Neural cell (in vitro differentiated cells): ENCODE measurements around the gene UBE2E3. TPM values are rescaled to one million over a fixed set of nuclear protein-coding genes. Genes with fewer than 3 reads are reported as not detected.
A peak's percentile ranks its signal among the peaks of the same experiment; 100 is the strongest.

Experiments
- H2AFZ ChIP-seq: fragments of 200-600, 300-800 bp; sonication (generic), shearing (Covaris generic); 2 replicates; pipeline ENCODE4 v1.6.0; 2014; ENCODE audit warnings: low read depth, mild to moderate bottlenecking, antibody characterized with exemption, low read length, moderate library complexity
- H3F3A ChIP-seq: fragments of 200-600 bp; shearing (Covaris generic); 2 replicates; pipeline ENCODE4 v1.6.1; 2016; ENCODE audit warnings: mild to moderate bottlenecking, moderate library complexity, mixed read lengths, antibody characterized with exemption, low read length; ENCODE audit not compliant: insufficient read depth, poor library complexity, severe bottlenecking
- H3K27ac ChIP-seq: fragments of 200-600, 300-800 bp; sonication (generic), shearing (Covaris generic); 2 replicates; pipeline ENCODE4 v1.5.1; 2014; ENCODE audit warnings: mild to moderate bottlenecking, low read length, moderate library complexity
- H3K27me3 ChIP-seq: fragments of 300-800, 200-600 bp; sonication (generic), shearing (Covaris generic); 2 replicates; pipeline ENCODE4 v1.6.0; 2014; ENCODE audit warnings: mild to moderate bottlenecking, low read depth, low read length, moderate library complexity; ENCODE audit not compliant: insufficient read depth
- H3K36me3 ChIP-seq: fragments of 300-800, 200-600 bp; sonication (generic), shearing (Covaris generic); 2 replicates; pipeline ENCODE4 v1.5.1; 2014; ENCODE audit warnings: mild to moderate bottlenecking, antibody characterized with exemption, low read length, moderate library complexity; ENCODE audit not compliant: insufficient read depth
- H3K4me2 ChIP-seq: fragments of 300-800, 200-600 bp; sonication (generic), shearing (Covaris generic); 2 replicates; pipeline ENCODE4 v1.6.0; 2014; ENCODE audit warnings: mild to moderate bottlenecking, low read length
- H3K4me3 ChIP-seq: fragments of 300-800, 200-600 bp; sonication (generic), shearing (Covaris generic); 2 replicates; pipeline ENCODE4 v1.5.1; 2014; ENCODE audit warnings: mild to moderate bottlenecking, low read length, moderate library complexity
- H3K79me2 ChIP-seq: fragments of 200-600 bp; shearing (Covaris generic); replicated peaks from 2 replicates; pipeline ENCODE4 v1.6.0; 2014; ENCODE audit warnings: mild to moderate bottlenecking, low read length, moderate library complexity; ENCODE audit not compliant: insufficient read depth
- H3K9ac ChIP-seq: fragments of 300-800, 200-600 bp; sonication (generic), shearing (Covaris generic); 2 replicates; pipeline ENCODE4 v1.6.1; 2016; ENCODE audit warnings: mild to moderate bottlenecking, low read length, mixed read lengths
- H3K9me2 ChIP-seq: fragments of 200-600 bp; shearing (Covaris generic); 2 replicates; pipeline ENCODE4 v1.6.1; 2016; ENCODE audit warnings: mild to moderate bottlenecking, low read length, mixed read lengths; ENCODE audit not compliant: insufficient read depth
- H3K9me3 ChIP-seq: fragments of 200-600, 300-800 bp; sonication (generic), shearing (Covaris generic); 2 replicates; pipeline ENCODE4 v1.6.1; 2016; ENCODE audit warnings: mild to moderate bottlenecking, mixed run types, low read length, moderate library complexity, mixed read lengths
- H4K20me1 ChIP-seq: fragments of 200-600 bp; shearing (Covaris generic); 2 replicates; pipeline ENCODE4 v1.6.1; 2016; ENCODE audit warnings: mild to moderate bottlenecking, mixed run types; ENCODE audit not compliant: insufficient read depth
- CTCF ChIP-seq: fragments of 450-650 bp; IDR thresholded peaks from 2 replicates; pipeline ENCODE4 v1.5.1; 2014; ENCODE audit warnings: antibody characterized with exemption, mild to moderate bottlenecking, moderate library complexity; ENCODE audit not compliant: poor library complexity, severe bottlenecking
- EP300 ChIP-seq: fragments of 450-650 bp; conservative IDR thresholded peaks from 2 replicates; pipeline ENCODE4 v1.6.1; 2014; ENCODE audit warnings: antibody characterized with exemption, mild to moderate bottlenecking, moderate library complexity; ENCODE audit not compliant: poor library complexity, severe bottlenecking
- EZH2 ChIP-seq: fragments of 200-600, 300-800 bp; shearing (Covaris generic), sonication (generic); IDR thresholded peaks from 2 replicates; pipeline ENCODE4 v1.6.1; 2014; ENCODE audit warnings: antibody characterized with exemption, low read length, borderline replicate concordance, mild to moderate bottlenecking; ENCODE audit not compliant: insufficient read depth, poor library complexity, severe bottlenecking
- MXI1 ChIP-seq: fragments of 450-650 bp; conservative IDR thresholded peaks from 2 replicates; pipeline ENCODE4 v1.6.1; 2014; ENCODE audit warnings: antibody characterized with exemption, mild to moderate bottlenecking; ENCODE audit not compliant: poor library complexity, severe bottlenecking
- POLR2AphosphoS5 ChIP-seq: IDR thresholded peaks from 2 replicates; pipeline ENCODE4 v1.6.1; 2012
- RAD21 ChIP-seq: fragments of 450-650 bp; conservative IDR thresholded peaks from 2 replicates; pipeline ENCODE4 v1.6.1; 2014; ENCODE audit warnings: antibody characterized with exemption, mild to moderate bottlenecking, moderate library complexity
- SMC3 ChIP-seq: fragments of 450-650 bp; conservative IDR thresholded peaks from 2 replicates; pipeline ENCODE4 v1.6.1; 2014; ENCODE audit warnings: antibody characterized with exemption, mild to moderate bottlenecking, moderate library complexity; ENCODE audit not compliant: poor library complexity
- TAF1 ChIP-seq: IDR thresholded peaks from 2 replicates; pipeline ENCODE4 v1.6.1; 2012; ENCODE audit warnings: low read depth
- polyA plus RNA-seq: library from polyadenylated mRNA; depleted of rRNA; stranded (reverse); fragments of >200 nt; gene quantifications from 2 replicates; pipeline ENCODE4 v1.2.3, GENCODE V29; 2014
- TF ChIP-seq, protein P1 (sequence below): IDR thresholded peaks from 2 replicates; pipeline ENCODE4 v1.6.1; 2012; ENCODE audit warnings: borderline replicate concordance

UBE2E3 gene
- polyA plus RNA-seq, 1 donor from 2014 or later, result 337 TPM

GRCh38 chr2:180983468-180984242 is 3.2 kb downstream of the UBE2E3 start:
- peak overlapping the region; percentile 90 for H3K4me2 ChIP-seq
- H3F3A ChIP-seq, result no peaks in the 10 kb centered on the region
- H3K9me3 ChIP-seq, result no peaks in the 10 kb centered on the region
- H2AFZ ChIP-seq, result peak overlapping the region; percentile 48
- H4K20me1 ChIP-seq, result no peaks in the 10 kb centered on the region
- H3K27ac ChIP-seq, result peak overlapping the region; percentile 12
- peaks cover 64% of the 10 kb centered on the region for H3K79me2 ChIP-seq
- H3K9ac ChIP-seq, result peak overlapping the region; percentile 57
- no peaks in the 10 kb centered on the region for H3K9me2 ChIP-seq
- TF ChIP-seq CTCF, result peak; percentile 71
- peak; percentile 60 for TF ChIP-seq SMC3
- TF ChIP-seq EZH2, result no peak
- no peak for TF ChIP-seq TAF1
- peak; percentile 50 for TF ChIP-seq POLR2AphosphoS5
- no peak for TF ChIP-seq EP300
- TF ChIP-seq, protein P1, sequence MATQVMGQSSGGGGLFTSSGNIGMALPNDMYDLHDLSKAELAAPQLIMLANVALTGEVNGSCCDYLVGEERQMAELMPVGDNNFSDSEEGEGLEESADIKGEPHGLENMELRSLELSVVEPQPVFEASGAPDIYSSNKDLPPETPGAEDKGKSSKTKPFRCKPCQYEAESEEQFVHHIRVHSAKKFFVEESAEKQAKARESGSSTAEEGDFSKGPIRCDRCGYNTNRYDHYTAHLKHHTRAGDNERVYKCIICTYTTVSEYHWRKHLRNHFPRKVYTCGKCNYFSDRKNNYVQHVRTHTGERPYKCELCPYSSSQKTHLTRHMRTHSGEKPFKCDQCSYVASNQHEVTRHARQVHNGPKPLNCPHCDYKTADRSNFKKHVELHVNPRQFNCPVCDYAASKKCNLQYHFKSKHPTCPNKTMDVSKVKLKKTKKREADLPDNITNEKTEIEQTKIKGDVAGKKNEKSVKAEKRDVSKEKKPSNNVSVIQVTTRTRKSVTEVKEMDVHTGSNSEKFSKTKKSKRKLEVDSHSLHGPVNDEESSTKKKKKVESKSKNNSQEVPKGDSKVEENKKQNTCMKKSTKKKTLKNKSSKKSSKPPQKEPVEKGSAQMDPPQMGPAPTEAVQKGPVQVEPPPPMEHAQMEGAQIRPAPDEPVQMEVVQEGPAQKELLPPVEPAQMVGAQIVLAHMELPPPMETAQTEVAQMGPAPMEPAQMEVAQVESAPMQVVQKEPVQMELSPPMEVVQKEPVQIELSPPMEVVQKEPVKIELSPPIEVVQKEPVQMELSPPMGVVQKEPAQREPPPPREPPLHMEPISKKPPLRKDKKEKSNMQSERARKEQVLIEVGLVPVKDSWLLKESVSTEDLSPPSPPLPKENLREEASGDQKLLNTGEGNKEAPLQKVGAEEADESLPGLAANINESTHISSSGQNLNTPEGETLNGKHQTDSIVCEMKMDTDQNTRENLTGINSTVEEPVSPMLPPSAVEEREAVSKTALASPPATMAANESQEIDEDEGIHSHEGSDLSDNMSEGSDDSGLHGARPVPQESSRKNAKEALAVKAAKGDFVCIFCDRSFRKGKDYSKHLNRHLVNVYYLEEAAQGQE, result peak; percentile 69
- peak; percentile 55 for TF ChIP-seq RAD21
- TF ChIP-seq MXI1, result no peak
- H3K27me3 ChIP-seq, result no peaks in the 10 kb centered on the region
- H3K36me3 ChIP-seq, result no peaks in the 10 kb centered on the region
- peak overlapping the region; percentile 84 for H3K4me3 ChIP-seq

- H3K9me2 ChIP-seq, result no peaks in the 10 kb centered on the region
- peak overlapping the region; percentile 44 for H3K4me3 ChIP-seq
Measured at GRCh38 chr2:180985771-180986395, 5.5 kb downstream of the UBE2E3 start.

More at GRCh38 chr2:180985771-180986395, 5.5 kb downstream of the UBE2E3 start:
- Histone ChIP-seq H3F3A (no peaks in the 10 kb centered on the region), H3K9me3 (no peaks in the 10 kb centered on the region), H4K20me1 (no peaks in the 10 kb centered on the region), H3K27me3 (no peaks in the 10 kb centered on the region), H2AFZ (no peak overlapping the region), H3K79me2 (peaks cover 85% of the 10 kb centered on the region), H3K4me2 (peak overlapping the region; percentile 17), H3K27ac (no peak overlapping the region), H3K36me3 (no peaks in the 10 kb centered on the region), H3K9ac (no peak overlapping the region)
- TF ChIP-seq TAF1 (no peak), EP300 (no peak), POLR2AphosphoS5 (no peak), CTCF (no peak), EZH2 (no peak), SMC3 (no peak), MXI1 (no peak), RAD21 (no peak)
- TF ChIP-seq, protein P1, result no peak
